GM18499 (cell line): ENCODE results near the gene IL18RAP.

Experiments used
- ATAC-seq: cut with Tn5 transposase; IDR thresholded peaks from one replicate; pipeline ENCODE4 v1.9.1; 2021; ENCODE audit warnings: moderate number of reproducible peaks; ENCODE audit not compliant: insufficient read depth, unreplicated experiment

Gene IL18RAP

GRCh38 chr2:102422910-102423309 is at the start of gene IL18RAP:
Gene IL18RAP, plus strand, starts transcription at chr2:102423160. Its CDS starts 118 bp downstream, at chr2:102423278.
- ATAC-seq = no peak

GRCh38 chr2:102376052-102376591 is 46.8 kb upstream of the IL18RAP start:
- no peak for ATAC-seq

GRCh38 chr2:102383722-102384121 is 39.2 kb upstream of the IL18RAP start:
- ATAC-seq = no peak

- ATAC-seq = no peak
These were observed 37.4 kb upstream of the IL18RAP start for GRCh38 chr2:102385522-102385921.

GRCh38 chr2:102386004-102386403 is 37.0 kb upstream of the IL18RAP start:
- ATAC-seq = no peak

GRCh38 chr2:102386867-102387541 is 36.0 kb upstream of the IL18RAP start:
- ATAC-seq = no peak

GRCh38 chr2:102387763-102388546 is 35.0 kb upstream of the IL18RAP start:
- ATAC-seq = no peak

GRCh38 chr2:102391565-102391964 is 31.4 kb upstream of the IL18RAP start:
- ATAC-seq = no peak

- no peak for ATAC-seq
These were observed 30.9 kb upstream of the IL18RAP start for GRCh38 chr2:102392096-102392495.

- no peak for ATAC-seq
These were observed 30.0 kb upstream of the IL18RAP start for GRCh38 chr2:102392942-102393341.

GRCh38 chr2:102396012-102396411 is 26.9 kb upstream of the IL18RAP start:
- no peak for ATAC-seq

GRCh38 chr2:102397209-102397608 is 25.8 kb upstream of the IL18RAP start:
- ATAC-seq = no peak

GRCh38 chr2:102399499-102400141 is 23.3 kb upstream of the IL18RAP start:
- ATAC-seq = no peak

GRCh38 chr2:102401456-102401855 is 21.5 kb upstream of the IL18RAP start:
- ATAC-seq = no peak

GRCh38 chr2:102401865-102402264 is 21.1 kb upstream of the IL18RAP start:
- ATAC-seq = no peak

GRCh38 chr2:102410952-102411351 is 12.0 kb upstream of the IL18RAP start:
- ATAC-seq = no peak

GRCh38 chr2:102412199-102412598 is 10.8 kb upstream of the IL18RAP start:
- ATAC-seq = no peak

- peak; percentile 21 for ATAC-seq
These were observed 5.0 kb upstream of the IL18RAP start for GRCh38 chr2:102417946-102418345.

GRCh38 chr2:102418421-102418961 is 4.5 kb upstream of the IL18RAP start:
- peak; percentile 80 for ATAC-seq

- ATAC-seq = no peak
These were observed 2.7 kb upstream of the IL18RAP start for GRCh38 chr2:102420290-102420689.
